GM23338 (cell line): ENCODE data around the gene GCLM.

ENCODE experiments used
- CREB1 ChIP-seq: fragments of 250-450 bp; sonication (Bioruptor Pico); IDR thresholded peaks from 2 replicates; pipeline ENCODE4 v1.5.0; 2020; ENCODE audit warnings: low read depth, mild to moderate bottlenecking, moderate library complexity
- CTCF ChIP-seq, 2 experiments: fragments of 200-600 bp in 1 of 2; sonication (generic) in 1 of 2; conservative IDR thresholded peaks; 2 replicates each; pipeline versions ENCODE4 v1.5.1 to v1.6.1; 2016 to 2017; ENCODE audit warnings: antibody characterized with exemption in 2 of 2, low read depth in 2 of 2, mild to moderate bottlenecking in 2 of 2, moderate library complexity in 1 of 2
- ETS1 ChIP-seq: IDR thresholded peaks from 2 replicates; pipeline ENCODE4 v1.6.1; 2016; ENCODE audit warnings: antibody characterized with exemption
- EZH2 ChIP-seq: fragments of 200-600 bp; sonication (generic); IDR thresholded peaks from one replicate; pipeline ENCODE4 v1.8.0; 2017; ENCODE audit warnings: antibody characterized with exemption, mild to moderate bottlenecking, low read depth; ENCODE audit not compliant: unreplicated experiment
- EZH2phosphoT487 ChIP-seq: fragments of 200-600 bp; sonication (generic); IDR thresholded peaks from one replicate; pipeline ENCODE4 v1.8.1; 2018; ENCODE audit warnings: antibody characterized with exemption; ENCODE audit not compliant: unreplicated experiment
- JUNB ChIP-seq: IDR thresholded peaks from one replicate; pipeline ENCODE4 v1.6.1; 2016; ENCODE audit warnings: antibody characterized with exemption; ENCODE audit not compliant: unreplicated experiment
- POLR2AphosphoS5 ChIP-seq: IDR thresholded peaks from 2 replicates; pipeline ENCODE4 v1.6.1; 2016; ENCODE audit warnings: antibody characterized with exemption, low read depth
- REST ChIP-seq: IDR thresholded peaks from one replicate; pipeline ENCODE4 v1.6.1; 2018; ENCODE audit warnings: antibody characterized with exemption; ENCODE audit not compliant: unreplicated experiment
- STAT1 ChIP-seq: IDR thresholded peaks from one replicate; pipeline ENCODE4 v1.6.1; 2016; ENCODE audit warnings: antibody characterized with exemption; ENCODE audit not compliant: unreplicated experiment
- ZNF114 ChIP-seq: fragments of 250-450 bp; sonication (Bioruptor Pico); IDR thresholded peaks from 2 replicates; pipeline ENCODE4 v1.5.0; 2020; ENCODE audit warnings: mild to moderate bottlenecking, moderate library complexity
- ZNF331 ChIP-seq: fragments of 250-450 bp; sonication (Bioruptor Pico); IDR thresholded peaks from 2 replicates; pipeline ENCODE4 v1.5.0; 2020; ENCODE audit warnings: low read depth, mild to moderate bottlenecking, moderate library complexity
- ZNF462 ChIP-seq: fragments of 250-450 bp; sonication (Bioruptor Pico); IDR thresholded peaks from 2 replicates; pipeline ENCODE4 v1.5.0; 2020; ENCODE audit warnings: mild to moderate bottlenecking, moderate library complexity

DNA sequence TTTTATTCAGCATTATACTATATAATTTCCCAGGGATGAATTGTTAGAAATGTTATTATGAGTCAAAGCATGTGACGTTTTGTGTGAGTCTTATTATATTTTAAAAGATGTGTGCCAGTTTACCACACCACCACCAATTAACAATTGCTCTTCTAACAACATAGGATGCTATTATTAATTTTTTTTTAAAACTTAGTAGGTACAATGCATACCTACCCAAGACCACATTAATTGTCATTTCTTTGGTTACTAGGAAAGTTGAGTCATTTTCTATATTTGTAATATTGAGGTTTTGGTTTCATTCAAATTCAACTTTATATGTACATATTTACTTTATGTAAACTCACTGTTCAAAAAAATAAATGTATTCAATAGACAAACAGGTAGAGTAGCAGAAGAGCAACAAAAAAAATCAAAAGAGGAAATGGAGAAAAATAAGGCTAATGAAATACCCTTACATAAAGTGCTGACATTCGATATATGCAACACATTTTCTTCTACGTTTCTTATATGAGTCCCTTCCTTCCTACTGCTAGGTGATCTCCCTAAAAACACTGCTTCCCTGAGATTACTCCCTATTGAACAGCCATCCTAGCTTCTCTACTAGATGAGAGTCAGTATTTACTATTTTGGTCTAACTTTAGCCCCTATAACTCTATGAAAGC lies 9.6 kb downstream of the GCLM start:
- TF ChIP-seq CTCF (conservative IDR thresholded peaks at IDR 0.05; ENCODE audit: low read depth in 2 of 2) = no peak
- TF ChIP-seq CREB1 = no peak
- TF ChIP-seq REST = no peak
- no peak for TF ChIP-seq POLR2AphosphoS5
- no peak for TF ChIP-seq EZH2phosphoT487
- no peak for TF ChIP-seq STAT1
- TF ChIP-seq EZH2 = no peak
- no peak for TF ChIP-seq ZNF114 (CRISPR knock-in tag)
- TF ChIP-seq JUNB = no peak
- no peak for TF ChIP-seq ZNF331 (CRISPR knock-in tag)
- no peak for TF ChIP-seq ETS1
- no peak for TF ChIP-seq ZNF462 (CRISPR knock-in tag)
